ENCODE results near the gene DHX35.

DHX35 gene

GRCh38 chr20:38970302-38970701, 8.2 kb downstream of the DHX35 start:
- no peak overlapping the region for H3K27ac ChIP-seq (ENCODE audit: low read depth, low read length, poor library complexity, severe bottlenecking)
- no peak overlapping the region for H3K4me2 ChIP-seq (ENCODE audit: low read length)
- no peaks in the 10 kb centered on the region for H3K27me3 ChIP-seq (ENCODE audit: insufficient read depth, low read length)
- no peak overlapping the region for H2AFZ ChIP-seq (ENCODE audit: low read length)
- no peaks in the 10 kb centered on the region for H3K9me2 ChIP-seq (ENCODE audit: low read depth, low read length)
- no peak overlapping the region for H3K4me3 ChIP-seq (ENCODE audit: low read depth, low read length, poor library complexity, severe bottlenecking)
- H3K9me3 ChIP-seq (ENCODE audit: low read length) = no peaks in the 10 kb centered on the region
- no peaks in the 10 kb centered on the region for H3F3A ChIP-seq (ENCODE audit: insufficient read depth, low read length)
- H3K79me2 ChIP-seq (ENCODE audit: insufficient read depth, low read length) = no peaks in the 10 kb centered on the region; the same call in 1 of the 2 replicates
- H3K36me3 ChIP-seq (ENCODE audit: insufficient read depth, low read length) = peaks cover 50% of the 10 kb centered on the region; the same call in 1 of the 2 replicates
- H4K20me1 ChIP-seq (ENCODE audit: insufficient read depth, low read length) = no peaks in the 10 kb centered on the region
- no peak for TF ChIP-seq CTCF (IDR thresholded peaks at IDR 0.05; ENCODE audit: low read length)
- TF ChIP-seq EZH2 (IDR thresholded peaks at IDR 0.05; ENCODE audit: borderline replicate concordance, low read length) = no peak
- H3K4me1 ChIP-seq (ENCODE audit: insufficient read depth, low read length, severe bottlenecking) = peaks cover 12% of the 10 kb centered on the region
- H3K9ac ChIP-seq (ENCODE audit: low read length) = no peak overlapping the region

- peaks cover 54% of the 10 kb centered on the region; the same call in 1 of the 2 replicates for H3K36me3 ChIP-seq (ENCODE audit: insufficient read depth, low read length)
- TF ChIP-seq EZH2 (IDR thresholded peaks at IDR 0.05; ENCODE audit: borderline replicate concordance, low read length) = no peak
- TF ChIP-seq CTCF (IDR thresholded peaks at IDR 0.05; ENCODE audit: low read length) = no peak
- no peak overlapping the region for H3K27ac ChIP-seq (ENCODE audit: low read depth, low read length, poor library complexity, severe bottlenecking)
These were observed 11.0 kb downstream of the DHX35 start for GRCh38 chr20:38973107-38973506.

GRCh38 chr20:38973645-38974044, 11.5 kb downstream of the DHX35 start:
- Histone ChIP-seq H3F3A (ENCODE audit: insufficient read depth, low read length) (no peaks in the 10 kb centered on the region), H2AFZ (ENCODE audit: low read length) (no peak overlapping the region), H3K4me2 (ENCODE audit: low read length) (no peak overlapping the region), H3K4me1 (ENCODE audit: insufficient read depth, low read length, severe bottlenecking) (peaks cover 12% of the 10 kb centered on the region), H3K27me3 (ENCODE audit: insufficient read depth, low read length) (no peaks in the 10 kb centered on the region), H3K9ac (ENCODE audit: low read length) (no peak overlapping the region), H3K9me2 (ENCODE audit: low read depth, low read length) (no peaks in the 10 kb centered on the region), H3K79me2 (ENCODE audit: insufficient read depth, low read length) (no peaks in the 10 kb centered on the region), H3K4me3 (ENCODE audit: low read depth, low read length, poor library complexity, severe bottlenecking) (no peak overlapping the region), H3K27ac (ENCODE audit: low read depth, low read length, poor library complexity, severe bottlenecking) (no peak overlapping the region), H3K9me3 (ENCODE audit: low read length) (no peaks in the 10 kb centered on the region), H3K36me3 (ENCODE audit: insufficient read depth, low read length) (peaks cover 54% of the 10 kb centered on the region; the same call in 1 of the 2 replicates), H4K20me1 (ENCODE audit: insufficient read depth, low read length) (no peaks in the 10 kb centered on the region)
- TF ChIP-seq EZH2 (IDR thresholded peaks at IDR 0.05; ENCODE audit: borderline replicate concordance, low read length) = no peak
- no peak for TF ChIP-seq CTCF (IDR thresholded peaks at IDR 0.05; ENCODE audit: low read length)

More at GRCh38 chr20:38973107-38973506, 11.0 kb downstream of the DHX35 start:
- no peak overlapping the region for H2AFZ ChIP-seq (ENCODE audit: low read length)
- no peaks in the 10 kb centered on the region for H3K9me2 ChIP-seq (ENCODE audit: low read depth, low read length)
- H3F3A ChIP-seq (ENCODE audit: insufficient read depth, low read length) = no peaks in the 10 kb centered on the region
- H4K20me1 ChIP-seq (ENCODE audit: insufficient read depth, low read length) = no peaks in the 10 kb centered on the region
- H3K9ac ChIP-seq (ENCODE audit: low read length) = no peak overlapping the region
- no peak overlapping the region for H3K4me2 ChIP-seq (ENCODE audit: low read length)
- H3K27me3 ChIP-seq (ENCODE audit: insufficient read depth, low read length) = no peaks in the 10 kb centered on the region
- H3K4me3 ChIP-seq (ENCODE audit: low read depth, low read length, poor library complexity, severe bottlenecking) = no peak overlapping the region
- peaks cover 12% of the 10 kb centered on the region for H3K4me1 ChIP-seq (ENCODE audit: insufficient read depth, low read length, severe bottlenecking)
- no peaks in the 10 kb centered on the region for H3K79me2 ChIP-seq (ENCODE audit: insufficient read depth, low read length)
- no peaks in the 10 kb centered on the region for H3K9me3 ChIP-seq (ENCODE audit: low read length)

Measured in OCI-LY1 (cell line).